Measurements from ENCODE around the gene CTNNA2.

The CTNNA2 gene

GRCh38 chr2:79936715-79937114 is 423.9 kb downstream of the CTNNA2 start:
- DNase-seq, result no peak

GRCh38 chr2:79938648-79939047 is 425.8 kb downstream of the CTNNA2 start:
- no peak for DNase-seq

DNA sequence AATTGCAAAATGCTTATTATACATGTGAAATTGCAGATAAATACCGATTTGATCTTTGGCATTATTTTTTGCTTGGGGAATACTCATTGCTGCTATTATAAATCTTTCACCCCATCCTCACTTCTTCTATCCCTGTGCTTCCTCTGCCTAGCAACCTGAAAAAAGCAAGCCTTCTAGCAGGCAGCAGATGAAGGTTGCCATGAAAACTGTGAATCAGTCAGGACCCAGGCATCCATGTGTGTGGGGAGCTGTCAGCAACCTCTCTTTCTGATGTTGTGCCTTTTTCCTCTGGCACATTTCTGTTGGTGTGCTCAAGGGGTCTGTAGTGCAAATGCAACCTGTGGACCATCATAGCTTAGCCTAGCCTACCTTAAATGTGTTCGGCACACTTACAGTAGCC is 427.5 kb downstream of the CTNNA2 start:
- no peak for DNase-seq

DNA sequence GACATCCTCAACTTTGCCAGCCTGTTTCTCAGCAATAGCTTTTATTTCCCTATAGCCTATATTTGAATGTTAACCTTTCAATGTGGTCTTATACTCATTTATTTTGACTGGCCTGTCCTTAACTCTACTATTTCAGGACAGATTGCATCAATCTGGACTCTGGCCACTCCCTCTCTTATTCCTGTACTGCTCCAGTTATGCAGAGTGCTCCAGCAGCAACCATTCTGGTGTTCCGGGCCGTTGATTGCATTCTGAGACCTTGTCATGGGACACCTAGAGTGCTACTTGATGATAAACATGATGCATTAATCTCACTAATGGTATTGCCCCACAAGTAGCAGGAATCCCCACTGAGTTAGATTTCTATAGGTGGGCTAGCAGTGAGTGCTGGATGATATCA is 428.3 kb downstream of the CTNNA2 start:
- DNase-seq, result no peak

- DNase-seq, result no peak
Observed at GRCh38 chr2:79944205-79944604, 431.4 kb downstream of the CTNNA2 start.

GRCh38 chr2:79945653-79946445 is 433.0 kb downstream of the CTNNA2 start:
- no peak for DNase-seq

DNA sequence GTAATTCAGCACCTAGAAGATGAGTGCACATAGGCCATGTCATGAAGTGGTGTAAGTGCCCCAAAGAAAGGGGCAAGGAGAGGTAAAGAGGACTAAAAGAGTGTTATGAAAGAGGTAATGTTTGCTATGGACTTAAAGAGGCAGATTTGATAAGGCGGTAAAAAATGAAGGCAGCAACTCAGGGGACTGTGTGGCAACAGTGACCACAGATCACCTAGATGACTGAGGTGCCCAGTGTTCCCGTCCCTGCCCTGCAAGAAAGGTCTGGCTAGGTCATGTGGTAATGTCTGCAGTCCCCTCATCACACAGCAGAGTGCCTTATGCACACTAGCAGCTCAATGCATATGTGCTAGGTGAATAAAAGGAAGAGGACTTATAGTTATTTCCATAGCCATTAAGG is 434.9 kb downstream of the CTNNA2 start:
- DNase-seq, result no peak

DNA sequence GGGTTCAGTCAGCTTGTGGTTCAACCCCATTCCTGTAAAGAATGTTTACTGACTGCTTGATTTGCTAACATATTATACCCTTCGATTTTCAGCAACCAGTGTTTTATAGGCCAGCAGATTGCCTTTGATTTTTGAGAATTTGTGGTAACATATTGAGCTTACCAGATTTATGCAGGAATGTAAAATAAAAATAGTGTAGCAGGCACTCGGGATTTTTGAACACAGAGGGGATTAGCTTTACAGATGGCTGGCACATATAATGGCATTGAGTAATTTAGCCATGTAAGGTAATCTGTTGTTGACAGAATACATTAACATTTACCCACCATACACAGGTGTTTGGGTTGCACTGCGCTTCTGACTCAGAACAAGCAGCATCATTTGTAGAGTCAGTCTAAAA is 437.7 kb downstream of the CTNNA2 start:
- no peak for DNase-seq

GRCh38 chr2:79952616-79953015 is 439.8 kb downstream of the CTNNA2 start:
- no peak for DNase-seq

DNA sequence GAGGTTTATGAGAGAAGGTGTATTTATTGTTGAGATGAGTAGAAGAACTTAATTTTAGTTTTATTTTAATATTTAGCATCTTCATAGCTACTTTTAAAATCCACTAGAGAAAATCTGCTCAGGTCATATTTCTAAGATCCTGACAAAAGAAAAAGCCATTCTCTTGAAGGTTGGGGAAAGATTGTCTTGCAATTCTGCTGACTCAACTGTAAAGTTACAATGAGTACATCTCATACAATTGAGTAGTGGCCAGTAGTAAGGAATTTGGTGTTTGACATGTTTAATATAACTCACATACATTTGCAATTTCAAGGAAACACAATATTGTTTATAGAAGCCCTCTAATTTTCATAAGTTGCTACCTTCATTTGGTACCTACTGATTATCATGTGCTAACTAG is 447.2 kb downstream of the CTNNA2 start:
- no peak for DNase-seq

DNA sequence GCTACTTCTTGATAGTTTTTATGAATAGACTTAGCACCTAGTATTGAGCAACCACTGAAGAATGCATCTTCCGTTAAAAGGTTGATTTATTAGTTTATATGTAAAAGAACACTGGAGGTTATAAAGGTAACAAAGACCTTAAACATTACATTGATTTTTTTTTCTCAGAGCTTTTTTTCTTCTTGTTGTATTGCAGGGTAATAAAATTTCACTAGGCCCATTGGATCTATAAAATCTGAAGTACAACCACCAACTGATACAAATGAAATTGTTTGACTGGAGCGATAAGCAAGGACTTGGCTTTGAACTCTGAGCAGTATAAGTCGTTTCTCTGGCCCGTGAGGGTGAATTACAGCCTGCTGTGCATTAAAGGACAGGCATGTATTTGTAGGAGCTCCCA is 447.7 kb downstream of the CTNNA2 start:
- DNase-seq, result no peak

- DNase-seq, result no peak
Observed at GRCh38 chr2:79964966-79965365, 452.1 kb downstream of the CTNNA2 start.

- DNase-seq, result no peak
Observed at GRCh38 chr2:79966369-79966768, 453.5 kb downstream of the CTNNA2 start.

DNA sequence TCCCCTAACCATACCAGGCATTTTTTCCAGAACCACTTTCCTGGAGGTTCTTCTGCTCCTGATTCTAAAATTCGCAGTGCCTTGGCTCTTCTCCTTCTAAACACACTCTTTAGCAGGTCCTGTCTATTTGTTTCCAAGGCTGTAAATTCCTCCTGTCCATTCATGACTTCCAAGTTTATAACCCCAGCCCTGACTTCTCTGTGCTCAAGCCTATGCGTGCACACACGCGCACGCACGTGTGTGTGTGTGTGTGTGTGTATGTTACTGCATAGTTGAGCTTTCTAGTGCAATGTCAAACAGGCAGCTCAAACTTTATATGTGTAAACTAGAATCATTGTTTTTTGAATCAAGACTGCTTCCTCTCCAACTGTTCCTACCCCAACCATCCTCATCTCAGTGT is 454.0 kb downstream of the CTNNA2 start:
- no peak for DNase-seq

GRCh38 chr2:79971807-79972206 is 459.0 kb downstream of the CTNNA2 start:
- DNase-seq, result no peak

- no peak for DNase-seq
Observed at GRCh38 chr2:79972661-79973060, 459.8 kb downstream of the CTNNA2 start.

DNA sequence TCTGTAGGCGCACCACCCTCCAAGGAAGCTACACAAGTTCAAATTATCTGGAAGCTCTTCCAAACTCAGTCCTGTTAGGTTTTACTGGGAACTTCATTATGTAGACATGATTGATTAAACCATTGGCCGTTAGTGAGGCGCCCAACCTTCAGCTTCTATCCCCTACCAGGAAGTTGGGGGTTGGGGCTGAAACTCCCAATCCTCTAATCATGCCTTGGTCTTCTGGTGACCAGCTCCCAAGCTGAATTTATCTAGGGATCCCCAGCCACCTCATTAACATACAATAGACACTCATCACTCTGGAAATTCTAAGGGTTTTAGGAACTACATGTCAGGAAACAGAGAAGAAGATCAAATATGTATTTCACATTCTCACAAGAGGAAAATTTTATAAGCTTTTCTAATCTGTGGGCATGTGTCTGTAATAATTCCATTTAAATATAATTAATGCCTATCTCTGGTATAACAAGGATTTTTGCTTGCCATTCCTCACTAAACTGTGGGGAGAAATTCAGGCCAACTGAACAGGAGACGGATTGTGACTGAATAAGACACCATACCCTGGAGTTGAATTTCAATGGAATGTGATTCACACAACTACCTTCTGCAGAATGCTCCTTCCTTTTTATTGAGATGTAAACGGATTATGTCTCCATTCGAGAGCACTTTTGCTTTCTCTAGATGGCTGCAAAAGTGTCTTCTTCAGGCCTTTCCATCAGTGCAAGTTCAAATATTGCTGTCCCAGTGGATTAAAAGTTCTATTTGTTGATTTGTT is 463.1 kb downstream of the CTNNA2 start:
- DNase-seq, result no peak

GRCh38 chr2:79977792-79978191 is 464.9 kb downstream of the CTNNA2 start:
- no peak for DNase-seq

DNA sequence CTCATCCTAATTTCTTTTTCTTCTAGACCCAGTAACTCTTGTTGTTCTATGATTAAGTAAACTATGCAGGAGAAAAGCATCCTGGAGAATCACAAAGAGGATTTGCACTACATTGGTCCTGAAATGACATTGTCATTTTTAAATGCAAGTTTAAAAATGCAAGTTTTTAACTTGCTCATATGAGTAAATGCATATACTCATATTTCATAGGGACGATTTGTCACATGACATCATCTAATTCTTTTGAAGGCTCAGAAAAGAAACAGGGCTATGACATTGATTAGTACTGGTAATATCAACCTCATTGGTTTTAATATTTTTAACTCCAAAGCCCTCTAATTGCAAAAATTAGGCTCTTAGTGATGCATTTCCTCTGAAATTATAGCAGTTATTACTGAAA is 467.3 kb downstream of the CTNNA2 start:
- no peak for DNase-seq

GRCh38 chr2:79980816-79981215 is 468.0 kb downstream of the CTNNA2 start:
- no peak for DNase-seq

DNA sequence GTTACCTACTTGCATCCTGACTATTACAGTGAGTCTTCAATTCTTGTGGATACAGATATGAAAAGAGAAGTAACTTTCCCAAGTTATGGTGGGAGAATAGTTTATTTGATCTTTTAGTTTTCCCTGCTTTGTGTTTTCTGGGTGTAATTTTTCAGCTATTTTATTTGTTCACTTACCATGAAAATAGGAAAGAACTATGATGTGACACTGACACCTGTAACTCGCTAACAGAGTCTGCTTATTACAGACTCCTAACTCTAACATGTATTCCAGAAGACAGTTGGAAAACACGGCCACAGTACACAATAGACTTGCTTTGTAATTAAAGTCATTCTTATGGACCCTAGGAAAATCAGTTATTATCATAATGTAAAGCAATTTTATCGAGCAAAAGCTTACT is 468.5 kb downstream of the CTNNA2 start:
- DNase-seq, result no peak

- DNase-seq, result peak in 1 of 2 experiments; percentile 22
Observed at GRCh38 chr2:79982445-79982844, 469.6 kb downstream of the CTNNA2 start.

DNA sequence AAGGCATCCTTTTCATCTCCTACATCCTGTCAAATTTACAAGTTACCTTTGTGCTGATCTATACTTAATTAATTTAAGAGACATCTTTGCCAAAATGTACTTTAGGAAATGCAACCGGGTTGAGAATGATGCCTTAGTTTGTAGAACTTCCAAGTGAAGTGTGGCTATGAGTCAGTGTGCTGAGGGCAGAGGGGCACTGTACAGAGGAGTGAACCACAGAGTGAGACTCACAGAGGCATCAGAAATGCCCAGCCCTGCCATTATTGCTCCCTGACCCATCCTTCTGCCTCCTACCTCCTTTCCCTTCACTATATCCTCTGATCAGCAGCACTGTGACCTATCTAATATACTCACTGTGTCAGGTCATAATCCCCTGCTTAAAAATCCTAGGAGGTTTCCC is 471.6 kb downstream of the CTNNA2 start:
- DNase-seq, result no peak

DNA sequence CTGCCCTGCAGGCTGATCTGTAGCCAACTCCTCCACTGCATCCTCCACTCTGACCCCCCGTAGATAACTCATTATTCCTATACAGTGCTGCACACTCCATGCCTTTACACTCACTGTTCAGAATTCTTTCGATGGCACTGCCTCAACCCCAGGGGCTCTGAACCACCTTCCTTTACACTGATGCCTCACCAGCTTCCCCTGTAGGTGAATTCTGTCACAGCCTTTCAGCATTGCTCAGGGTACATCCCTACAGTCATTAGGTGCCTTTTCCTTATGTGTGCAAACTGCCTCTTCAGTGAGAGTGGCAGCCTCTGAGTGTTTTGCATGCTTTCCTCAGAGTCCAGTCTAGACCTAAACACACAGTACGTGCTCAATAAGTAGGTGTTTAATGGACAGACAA is 472.3 kb downstream of the CTNNA2 start:
- no peak for DNase-seq

DNA sequence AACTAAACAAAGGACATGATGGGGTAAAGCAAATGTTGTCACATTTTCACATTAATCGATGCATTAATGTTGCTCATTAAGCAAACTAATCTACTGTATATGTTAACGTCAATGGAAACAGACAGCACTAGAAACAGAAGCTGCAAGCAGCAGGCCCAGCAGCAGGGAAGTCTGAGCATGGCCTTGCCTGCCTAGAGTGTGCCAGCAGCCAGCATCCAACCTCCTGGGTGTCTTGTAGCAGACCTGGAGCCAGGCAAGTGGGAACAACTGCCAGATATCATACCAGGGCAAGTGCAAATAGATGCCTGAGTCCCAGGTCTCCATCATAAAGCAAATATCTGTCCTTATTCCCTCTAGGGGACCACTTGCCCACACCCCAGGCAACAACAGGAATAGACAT is 472.7 kb downstream of the CTNNA2 start:
- no peak for DNase-seq

Measured in NCI-H526 (cell line).